ENCODE measurements around the gene RFX2.

GRCh38 chr19:5996623-5997320 is 113.5 kb downstream of the RFX2 start:
- no peak for TF ChIP-seq HDGF (IDR thresholded peaks at IDR 0.05; ENCODE audit: borderline replicate concordance)
- TF ChIP-seq BHLHE40 (IDR thresholded peaks at IDR 0.05; ENCODE audit: borderline replicate concordance), result no peak
- no peak for TF ChIP-seq CTBP1 (IDR thresholded peaks at IDR 0.05; ENCODE audit: borderline replicate concordance)
- no peak for TF ChIP-seq FOXM1 (IDR thresholded peaks at IDR 0.05; ENCODE audit: borderline replicate concordance)
- TF ChIP-seq SUZ12 (IDR thresholded peaks at IDR 0.05), result no peak
- TF ChIP-seq ARNT (IDR thresholded peaks at IDR 0.05), result no peak
- TF ChIP-seq TARDBP (IDR thresholded peaks at IDR 0.05), result no peak
- no peak for TF ChIP-seq NFRKB (IDR thresholded peaks at IDR 0.05)
